GM12892 (cell line): ENCODE results near the gene KLKB1.

Experiments
- POLR2A ChIP-seq: IDR thresholded peaks from 2 replicates; pipeline ENCODE4 v1.6.1; 2011; ENCODE audit warnings: low read depth, low read length, control low read depth
- POLR2AphosphoS5 ChIP-seq: IDR thresholded peaks from 2 replicates; pipeline ENCODE4 v1.6.1; 2011; ENCODE audit warnings: low read depth, low read length, control low read depth
- TAF1 ChIP-seq: IDR thresholded peaks from 2 replicates; pipeline ENCODE4 v1.6.1; 2011; ENCODE audit warnings: low read depth, mild to moderate bottlenecking, control low read depth, low read length, borderline replicate concordance

DNA sequence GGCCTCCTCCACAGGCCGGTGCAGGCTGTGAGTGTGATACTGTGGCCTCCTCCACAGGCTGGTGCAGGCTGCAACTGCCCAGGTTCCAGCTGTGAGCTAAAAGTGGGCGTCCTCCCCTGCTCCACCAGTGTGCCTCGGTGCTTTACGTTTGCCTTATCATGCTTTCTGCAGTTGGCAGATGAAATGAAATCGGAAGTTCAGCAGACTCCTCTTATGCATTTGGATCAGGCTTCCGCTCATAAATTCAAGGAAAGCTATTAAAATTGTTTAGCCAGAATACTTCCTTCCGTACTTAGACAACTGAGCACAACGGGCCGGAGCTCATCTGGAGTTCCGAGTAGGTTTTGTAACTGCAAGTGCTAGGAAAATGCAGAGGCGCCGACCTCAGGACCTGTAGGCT is 23.9 kb upstream of the KLKB1 start:
- no peak for TF ChIP-seq POLR2A
- no peak for TF ChIP-seq POLR2AphosphoS5
- TF ChIP-seq TAF1, result no peak
